Measurements from ENCODE around the gene XXYLT1.

DNA sequence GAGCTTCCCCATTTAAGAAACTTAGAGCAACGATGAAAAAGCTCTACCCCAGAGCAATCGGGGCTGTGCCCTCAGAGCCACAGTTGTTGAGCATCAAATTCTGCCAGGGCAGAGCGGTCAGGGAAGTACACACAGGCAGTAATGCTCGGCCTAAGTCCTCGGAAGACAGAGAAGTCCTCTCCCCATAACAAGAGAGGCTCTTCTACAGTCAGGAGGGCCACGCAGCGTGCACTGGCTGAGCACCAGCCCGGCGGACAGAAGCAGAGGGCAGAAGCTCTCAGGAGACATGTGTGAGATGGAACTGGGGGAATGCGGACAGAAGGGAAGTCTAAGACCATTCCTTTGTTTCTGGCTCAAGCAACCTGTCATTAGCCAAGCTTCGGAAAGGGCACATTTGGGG, 95.9 kb downstream of the XXYLT1 start:
- TF ChIP-seq, protein P1, sequence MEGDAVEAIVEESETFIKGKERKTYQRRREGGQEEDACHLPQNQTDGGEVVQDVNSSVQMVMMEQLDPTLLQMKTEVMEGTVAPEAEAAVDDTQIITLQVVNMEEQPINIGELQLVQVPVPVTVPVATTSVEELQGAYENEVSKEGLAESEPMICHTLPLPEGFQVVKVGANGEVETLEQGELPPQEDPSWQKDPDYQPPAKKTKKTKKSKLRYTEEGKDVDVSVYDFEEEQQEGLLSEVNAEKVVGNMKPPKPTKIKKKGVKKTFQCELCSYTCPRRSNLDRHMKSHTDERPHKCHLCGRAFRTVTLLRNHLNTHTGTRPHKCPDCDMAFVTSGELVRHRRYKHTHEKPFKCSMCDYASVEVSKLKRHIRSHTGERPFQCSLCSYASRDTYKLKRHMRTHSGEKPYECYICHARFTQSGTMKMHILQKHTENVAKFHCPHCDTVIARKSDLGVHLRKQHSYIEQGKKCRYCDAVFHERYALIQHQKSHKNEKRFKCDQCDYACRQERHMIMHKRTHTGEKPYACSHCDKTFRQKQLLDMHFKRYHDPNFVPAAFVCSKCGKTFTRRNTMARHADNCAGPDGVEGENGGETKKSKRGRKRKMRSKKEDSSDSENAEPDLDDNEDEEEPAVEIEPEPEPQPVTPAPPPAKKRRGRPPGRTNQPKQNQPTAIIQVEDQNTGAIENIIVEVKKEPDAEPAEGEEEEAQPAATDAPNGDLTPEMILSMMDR (IDR thresholded peaks at IDR 0.05): no peak
- no peak for TF ChIP-seq POLR2A (IDR thresholded peaks at IDR 0.05)
